SK-N-MC (cell line): ENCODE measurements around the gene NOD2.

Source experiments
- EZH2 ChIP-seq: fragments of 200-600 bp; sonication (generic); IDR thresholded peaks from one replicate; pipeline ENCODE4 v1.6.1; 2017; ENCODE audit warnings: antibody characterized with exemption
- POLR2AphosphoS5 ChIP-seq: IDR thresholded peaks from 2 replicates; pipeline ENCODE4 v1.6.1; 2012; ENCODE audit warnings: mild to moderate bottlenecking, low read depth, low read length, borderline replicate concordance

- TF ChIP-seq EZH2, result no peak
- TF ChIP-seq POLR2AphosphoS5, result no peak
Observed at GRCh38 chr16:50705436-50706110, 12.2 kb downstream of the NOD2 start.
